Cortex of kidney (tissue), 1 donor: Measurements from ENCODE around the gene NEMP2.
"Not testable (repeated sequence)": the region's sequence is repeated elsewhere in the genome, so short reads cannot be mapped to it uniquely, and the experiment has no call there.

ENCODE experiments used
- DNase-seq: peaks from one replicate; lab custom pipeline; 2025; lab: John Stamatoyannopoulos, UW

The NEMP2 gene

GRCh38 chr2:190490502-190490901, 44.0 kb downstream of the NEMP2 start:
- no peak for DNase-seq

- DNase-seq = no peak
These were observed 45.0 kb downstream of the NEMP2 start for GRCh38 chr2:190489475-190489874.

GRCh38 chr2:190488516-190489233, 45.8 kb downstream of the NEMP2 start:
- no peak for DNase-seq

- DNase-seq = no peak
These were observed 48.4 kb downstream of the NEMP2 start for GRCh38 chr2:190486037-190486623.

- no peak for DNase-seq
These were observed 52.1 kb downstream of the NEMP2 start for GRCh38 chr2:190482451-190482850.

- no peak for DNase-seq
These were observed 53.2 kb downstream of the NEMP2 start for GRCh38 chr2:190481339-190481738.

- DNase-seq = no peak
These were observed 55.8 kb downstream of the NEMP2 start for GRCh38 chr2:190478572-190479195.

GRCh38 chr2:190477661-190478454, 56.7 kb downstream of the NEMP2 start:
- DNase-seq = no peak

- no peak for DNase-seq
These were observed 64.2 kb downstream of the NEMP2 start for GRCh38 chr2:190470256-190470826.

- DNase-seq = no peak
These were observed 64.8 kb downstream of the NEMP2 start for GRCh38 chr2:190469771-190470170.

GRCh38 chr2:190468814-190469569, 65.5 kb downstream of the NEMP2 start:
- no peak for DNase-seq

- DNase-seq = not testable (repeated sequence)
These were observed 66.2 kb downstream of the NEMP2 start for GRCh38 chr2:190468354-190468753.

- no peak for DNase-seq
These were observed 66.9 kb downstream of the NEMP2 start for GRCh38 chr2:190467575-190468083.

- no peak for DNase-seq
These were observed 67.6 kb downstream of the NEMP2 start for GRCh38 chr2:190466819-190467446.

- DNase-seq = no peak
These were observed 69.5 kb downstream of the NEMP2 start for GRCh38 chr2:190465060-190465459.

- DNase-seq = no peak
These were observed 71.9 kb downstream of the NEMP2 start for GRCh38 chr2:190462611-190463010.

- no peak for DNase-seq
These were observed 72.3 kb downstream of the NEMP2 start for GRCh38 chr2:190462181-190462580.

GRCh38 chr2:190460487-190460886, 74.0 kb downstream of the NEMP2 start:
- DNase-seq = no peak

GRCh38 chr2:190459881-190460280, 74.6 kb downstream of the NEMP2 start:
- DNase-seq = no peak

GRCh38 chr2:190458352-190459107, 76.0 kb downstream of the NEMP2 start:
- no peak for DNase-seq
